Astrocyte of the cerebellum (primary cell): Measurements from ENCODE around the gene DENR.
A peak's percentile ranks its signal among the peaks of the same experiment; 100 is the strongest.
"Not testable (repeated sequence)": the region's sequence is repeated elsewhere in the genome, so short reads cannot be mapped to it uniquely, and the experiment has no call there.

Experiments
- DNase-seq: peaks from one replicate; pipeline ENCODE4 v3.0.0-alpha.2; 2011; ENCODE audit warnings: low read depth
- H3K4me3 ChIP-seq: 2 replicates; pipeline ENCODE4 v1.5.1; 2011; ENCODE audit warnings: mild to moderate bottlenecking, low read depth, low read length, moderate library complexity
- in situ Hi-C: cut with HindIII; loops from 2 replicates; pipeline ENCODE4 v1.10.0; 2017; ENCODE audit warnings: low sequenced_read_pairs
- TF ChIP-seq, protein P1 (sequence below): IDR thresholded peaks from 2 replicates; pipeline ENCODE4 v1.5.1; 2012; ENCODE audit warnings: low read length, low read depth, moderate library complexity, mild to moderate bottlenecking; ENCODE audit errors: missing control alignments

Gene DENR, protein sequence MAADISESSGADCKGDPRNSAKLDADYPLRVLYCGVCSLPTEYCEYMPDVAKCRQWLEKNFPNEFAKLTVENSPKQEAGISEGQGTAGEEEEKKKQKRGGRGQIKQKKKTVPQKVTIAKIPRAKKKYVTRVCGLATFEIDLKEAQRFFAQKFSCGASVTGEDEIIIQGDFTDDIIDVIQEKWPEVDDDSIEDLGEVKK

DNA sequence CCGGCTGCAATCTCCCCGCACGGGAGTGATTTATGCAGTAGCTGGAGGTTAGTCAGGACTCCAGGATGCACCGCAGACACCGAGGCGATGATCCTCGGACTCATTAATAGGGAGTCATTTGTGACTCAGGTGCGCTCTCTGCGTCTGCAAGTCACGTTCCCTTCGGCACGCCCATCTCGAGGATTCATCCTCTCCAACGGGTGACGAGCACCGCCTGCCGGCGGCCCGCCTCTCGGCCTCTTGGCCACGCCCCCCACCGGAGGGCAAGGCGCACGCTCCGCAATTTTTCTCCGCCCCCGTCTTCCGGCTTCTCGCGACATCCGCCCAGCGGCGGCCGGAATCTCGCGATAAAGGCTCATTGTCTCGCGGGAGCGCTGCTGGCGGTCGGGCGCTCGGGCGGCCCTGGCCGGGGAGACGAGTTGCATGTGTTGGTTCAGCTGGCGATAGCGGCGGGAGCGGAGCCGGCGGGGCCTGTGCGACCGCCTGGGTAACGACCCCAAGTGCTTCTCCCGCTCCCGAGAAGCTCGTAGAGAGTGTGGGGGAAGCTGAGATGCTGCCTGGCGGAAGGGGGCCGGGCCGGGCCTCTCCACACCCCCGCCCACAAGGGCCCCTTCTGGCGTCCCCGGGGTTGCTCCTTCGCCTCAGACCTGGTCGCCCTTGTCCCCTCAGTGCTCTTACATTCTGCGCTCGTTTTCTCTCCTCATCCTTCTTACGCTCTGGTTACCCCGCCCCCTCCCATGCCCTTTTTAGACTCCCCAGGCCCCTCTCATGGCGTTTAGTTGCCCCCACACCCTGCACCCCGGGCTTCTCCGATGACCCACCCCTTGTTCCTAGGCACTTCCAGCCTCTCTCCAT, at the start of gene DENR:
Gene DENR, plus strand, starts transcription at position 361 of the 855 bp plus-strand sequence. CDS start 878 bp downstream, outside the sequence.
- TF ChIP-seq, protein P1, sequence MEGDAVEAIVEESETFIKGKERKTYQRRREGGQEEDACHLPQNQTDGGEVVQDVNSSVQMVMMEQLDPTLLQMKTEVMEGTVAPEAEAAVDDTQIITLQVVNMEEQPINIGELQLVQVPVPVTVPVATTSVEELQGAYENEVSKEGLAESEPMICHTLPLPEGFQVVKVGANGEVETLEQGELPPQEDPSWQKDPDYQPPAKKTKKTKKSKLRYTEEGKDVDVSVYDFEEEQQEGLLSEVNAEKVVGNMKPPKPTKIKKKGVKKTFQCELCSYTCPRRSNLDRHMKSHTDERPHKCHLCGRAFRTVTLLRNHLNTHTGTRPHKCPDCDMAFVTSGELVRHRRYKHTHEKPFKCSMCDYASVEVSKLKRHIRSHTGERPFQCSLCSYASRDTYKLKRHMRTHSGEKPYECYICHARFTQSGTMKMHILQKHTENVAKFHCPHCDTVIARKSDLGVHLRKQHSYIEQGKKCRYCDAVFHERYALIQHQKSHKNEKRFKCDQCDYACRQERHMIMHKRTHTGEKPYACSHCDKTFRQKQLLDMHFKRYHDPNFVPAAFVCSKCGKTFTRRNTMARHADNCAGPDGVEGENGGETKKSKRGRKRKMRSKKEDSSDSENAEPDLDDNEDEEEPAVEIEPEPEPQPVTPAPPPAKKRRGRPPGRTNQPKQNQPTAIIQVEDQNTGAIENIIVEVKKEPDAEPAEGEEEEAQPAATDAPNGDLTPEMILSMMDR: peak; percentile 96
- DNase-seq: peak; percentile 90
- in situ Hi-C loops: no loop called here
- peak within 1 kb of the TSS; percentile 96 for H3K4me3 ChIP-seq

DNA sequence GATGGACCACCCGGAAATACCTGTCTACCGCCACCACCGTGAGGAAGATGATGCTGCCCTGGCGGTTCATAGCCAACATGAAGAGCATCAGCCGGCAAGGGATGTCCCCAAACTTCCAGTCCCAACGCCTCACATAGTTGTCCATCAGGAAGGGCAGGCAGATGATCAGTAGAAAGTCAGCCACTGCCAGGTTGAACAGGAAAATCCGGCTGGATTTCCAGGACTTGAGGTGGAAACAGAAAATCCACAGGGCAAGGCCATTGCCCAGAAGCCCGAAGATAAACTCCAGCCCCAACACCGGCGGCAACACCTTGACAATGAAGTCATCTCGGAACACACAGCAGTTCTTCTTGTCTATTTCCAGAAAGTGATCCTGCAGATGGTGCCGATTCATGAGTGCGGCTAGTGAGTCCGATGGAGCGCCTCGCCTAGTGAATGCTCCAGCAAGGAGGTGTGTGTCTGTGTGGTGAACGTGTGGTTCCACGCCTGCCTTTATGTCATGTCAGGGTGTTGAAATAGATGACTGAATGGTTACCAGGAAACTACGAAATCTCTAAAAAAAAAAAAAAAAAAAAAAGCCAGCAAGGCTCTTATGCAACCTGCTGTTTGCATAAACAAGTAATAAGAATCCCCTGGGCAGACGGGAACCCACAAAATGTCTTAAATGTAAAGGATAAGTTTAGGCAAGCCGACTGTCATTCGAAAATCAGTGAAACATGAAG, 49.6 kb upstream of the DENR start, which contains the start of gene HCAR2:
Gene HCAR2, minus strand, starts transcription at position 468 of the 722 bp plus-strand sequence. Its CDS starts 74 bp downstream, at position 394.
- H3K4me3 ChIP-seq, DNase-seq: not testable (repeated sequence)

DNA sequence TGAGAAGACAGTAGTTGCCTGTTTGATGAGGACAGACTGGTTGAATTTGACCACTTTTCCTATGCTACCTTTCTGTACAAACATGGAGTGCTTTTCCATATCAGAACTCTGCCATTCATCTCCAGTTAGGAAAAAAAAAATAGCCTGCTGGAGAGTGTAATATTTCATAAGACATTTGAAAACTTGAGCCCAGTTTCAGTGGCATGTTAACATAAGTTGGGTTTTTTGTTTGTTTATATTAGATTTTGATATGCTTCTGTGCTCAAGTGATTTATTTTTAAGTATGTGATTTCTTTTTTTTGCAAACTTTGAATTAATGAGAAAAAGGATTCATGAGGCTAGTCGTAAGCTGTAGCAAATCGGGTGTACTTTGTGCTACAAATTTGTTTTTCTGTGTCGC, 48.8 kb upstream of the DENR start:
- H3K4me3 ChIP-seq, DNase-seq, in situ Hi-C loops: not testable (repeated sequence)

More for the DNA sequence above, 49.6 kb upstream of the DENR start, which contains the start of gene HCAR2:
- in situ Hi-C loops: not testable (repeated sequence)

DNA sequence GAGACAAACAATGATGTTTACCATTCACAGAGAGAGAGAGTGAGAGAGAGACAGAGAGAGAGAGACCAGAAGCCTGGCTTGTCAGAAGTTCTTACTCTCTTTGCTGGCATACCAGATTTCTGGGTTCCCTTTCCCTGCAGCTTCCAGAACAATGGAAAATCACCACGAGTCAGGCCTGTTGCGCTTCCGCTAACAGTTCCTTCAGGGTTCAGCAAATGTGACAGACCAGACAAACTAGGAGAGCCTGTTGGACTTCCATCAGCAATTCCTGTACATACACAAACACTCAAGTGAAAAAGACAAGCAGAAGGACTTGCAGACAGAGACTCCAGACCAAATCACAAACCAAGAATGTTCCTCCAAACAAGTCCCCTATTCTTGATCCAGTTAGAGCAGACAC, 43.3 kb upstream of the DENR start:
- H3K4me3 ChIP-seq, in situ Hi-C loops, DNase-seq: not testable (repeated sequence)

DNA sequence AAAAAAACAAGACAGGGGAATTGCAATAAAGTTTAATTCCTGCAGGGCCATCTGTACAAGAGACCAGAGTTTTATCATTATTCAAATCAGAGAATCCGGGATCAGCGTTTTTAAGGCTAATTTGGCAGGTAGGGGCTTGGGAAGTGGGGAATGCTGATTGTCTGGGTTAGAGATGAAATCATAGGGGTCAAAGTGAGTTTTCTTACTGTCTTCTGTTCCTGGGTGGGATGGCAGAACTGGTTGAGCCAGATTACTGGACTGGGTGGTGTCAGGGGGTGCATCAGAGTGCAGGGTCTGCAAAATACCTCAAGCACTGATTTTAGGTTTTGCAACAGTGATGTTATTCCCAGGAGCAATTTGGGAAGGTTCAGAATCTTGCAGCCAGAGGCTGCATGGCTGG, 42.3 kb upstream of the DENR start:
- in situ Hi-C loops, H3K4me3 ChIP-seq, DNase-seq: not testable (repeated sequence)

DNA sequence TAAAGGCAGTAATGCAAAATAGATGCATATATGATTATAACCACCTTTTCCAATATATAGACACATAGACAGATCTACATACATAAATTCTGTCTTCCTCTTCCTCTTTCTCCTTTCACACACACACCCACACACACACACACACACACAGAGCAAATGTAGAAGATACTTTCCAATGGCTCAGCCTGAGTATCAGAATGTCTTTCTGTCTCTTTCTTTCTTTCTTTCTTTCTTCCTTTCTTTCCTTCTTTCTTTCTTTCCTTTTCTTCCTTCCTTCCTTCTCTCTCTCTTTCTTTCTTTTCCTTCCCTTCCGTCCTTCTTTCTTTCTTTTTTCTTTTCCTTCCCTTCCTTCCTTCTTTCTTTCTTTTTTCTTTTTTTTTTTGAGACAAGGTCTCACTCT, 41.4 kb upstream of the DENR start:
- in situ Hi-C loops, DNase-seq, H3K4me3 ChIP-seq: not testable (repeated sequence)

DNA sequence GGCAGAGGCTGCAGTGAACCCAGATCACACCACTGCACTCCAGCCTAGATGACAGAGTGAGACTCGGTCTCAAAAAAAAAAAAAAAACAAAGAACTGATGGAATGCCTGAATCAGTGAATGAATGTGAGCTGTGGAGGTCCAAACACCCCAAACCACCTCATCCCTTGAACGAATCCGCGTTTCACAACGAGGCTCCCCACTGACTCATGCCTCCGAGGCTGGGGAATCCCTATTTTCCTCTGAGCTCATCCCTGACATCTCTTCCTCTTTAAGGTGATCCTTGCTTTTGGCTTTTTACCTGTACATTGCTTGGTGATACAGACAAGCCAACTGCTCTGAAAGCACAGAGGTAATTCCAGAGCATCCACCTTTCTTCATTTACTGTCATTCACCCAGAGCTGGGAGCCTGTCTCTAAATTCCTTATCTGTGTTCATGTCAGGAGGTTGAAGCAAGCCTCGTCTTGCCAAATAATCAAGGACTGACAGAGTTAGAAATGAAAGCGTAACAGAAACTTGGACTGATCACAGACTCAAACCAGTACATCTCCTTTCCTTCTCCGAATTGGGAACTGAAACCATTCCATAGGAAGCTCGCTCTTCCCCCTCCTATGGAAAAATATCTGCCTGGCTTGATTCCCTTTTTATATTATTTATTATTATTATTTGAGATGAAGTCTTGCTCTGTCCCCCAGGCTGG, 39.0 kb upstream of the DENR start:
- H3K4me3 ChIP-seq, DNase-seq, in situ Hi-C loops: not testable (repeated sequence)

DNA sequence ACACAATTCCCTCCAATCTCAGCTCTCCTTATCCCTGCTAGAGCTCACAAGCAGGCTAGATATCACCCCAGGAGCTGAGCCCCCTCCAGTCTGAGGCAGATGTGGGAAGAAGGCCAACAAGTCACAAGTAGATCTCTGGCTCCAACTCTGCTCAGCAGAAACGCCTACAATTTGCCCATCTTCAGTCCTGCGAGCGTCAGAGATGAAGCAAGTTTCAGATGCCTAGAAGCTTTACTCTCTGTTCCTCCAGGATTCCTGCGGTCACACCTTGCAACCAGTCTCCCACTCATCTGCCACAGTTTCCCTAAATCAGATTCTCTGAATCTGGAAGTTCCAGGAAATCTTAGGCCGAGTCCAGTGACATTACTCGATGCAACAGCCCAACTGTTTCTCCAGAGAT, 37.4 kb upstream of the DENR start:
- H3K4me3 ChIP-seq, DNase-seq, in situ Hi-C loops: not testable (repeated sequence)

DNA sequence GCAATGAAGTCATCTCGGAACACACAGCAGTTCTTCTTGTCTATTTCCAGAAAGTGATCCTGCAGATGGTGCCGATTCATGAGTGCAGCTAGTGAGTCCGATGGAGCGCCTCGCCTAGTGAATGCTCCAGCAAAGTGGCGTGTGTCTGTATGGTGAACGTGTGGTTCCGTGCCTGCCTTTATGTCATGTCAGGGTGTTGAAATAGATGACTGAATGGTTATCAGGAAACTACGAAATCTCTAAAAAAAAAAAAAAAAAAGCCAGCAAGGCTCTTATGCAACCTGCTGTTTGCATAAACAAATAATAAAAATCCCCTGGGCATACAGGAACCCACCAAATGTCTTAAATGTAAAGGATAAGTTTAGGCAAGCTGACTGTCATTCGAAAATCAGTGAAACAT, 36.0 kb upstream of the DENR start, which contains the start of gene HCAR3:
Gene HCAR3, minus strand, starts transcription at position 154 of the 400 bp plus-strand sequence. Its CDS starts 74 bp downstream, at position 80.
- H3K4me3 ChIP-seq, DNase-seq, in situ Hi-C loops: not testable (repeated sequence)

DNA sequence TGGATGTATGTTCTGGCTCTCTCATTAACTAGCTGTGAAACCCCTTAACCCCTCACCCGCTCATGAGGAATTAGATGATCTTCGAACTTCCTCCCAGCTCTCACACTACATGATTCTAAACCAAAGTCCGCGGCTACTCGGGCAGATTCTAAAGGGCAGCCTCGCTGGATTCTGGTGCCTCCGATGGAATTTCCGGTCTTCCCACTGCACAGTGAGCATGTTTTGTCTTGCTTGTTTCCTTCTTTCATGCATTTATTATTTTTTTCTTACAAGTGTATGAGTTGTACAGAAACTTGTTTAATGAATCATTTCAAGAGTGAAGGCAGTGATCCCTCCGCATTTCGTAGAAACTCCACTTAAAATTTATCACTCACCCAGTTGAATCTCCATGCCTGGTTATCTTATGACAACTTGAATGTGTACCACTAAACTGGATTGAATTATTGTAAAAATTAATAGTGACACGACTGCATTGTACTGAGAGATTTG, 31.5 kb upstream of the DENR start:
- TF ChIP-seq, protein P1: no peak
- DNase-seq: no peak
- H3K4me3 ChIP-seq: no peak overlapping the region
- in situ Hi-C loops: no loop called here
